K562 (cell line): ENCODE data around the gene GET4. TPM values are rescaled to one million over a fixed set of nuclear protein-coding genes. Genes with fewer than 3 reads are reported as not detected.
A peak's percentile ranks its signal among the peaks of the same experiment; 100 is the strongest.

Experiments used
- ATAC-seq: fragments of 200-7000 bp; cut with Tn5 transposase; 3 replicates; pipeline ENCODE4 v1.9.1; 2020; ENCODE audit warnings: moderate library complexity
- BruUV-seq: library from RNA; stranded (reverse); fragments of 400-500 nt; replicated peaks from 2 replicates; lab custom pipeline; 2021; lab: Mats Ljungman, UMichigan
- CTCF ChIA-PET: fragments of 300-600 bp; formaldehyde crosslinking; extraction: SDS; loops from one replicate; lab custom pipeline; 2021; ENCODE audit warnings: low intra/inter-chr PET ratio; lab: Yijun Ruan, JAX
- POLR2A ChIA-PET: fragments of 300-600, 350-650 bp; sonication (Branson Sonifier 250); formaldehyde crosslinking; extraction: SDS; loops from one replicate; lab custom pipeline; 2021; ENCODE audit warnings: antibody characterized with exemption, inconsistent platforms; lab: Yijun Ruan, JAX
- DNase-seq, 4 experiments: peaks; one replicate each; pipeline versions ENCODE4 v3.0.0 to v3.0.0-alpha.2; 2011 to 2018; ENCODE audit warnings: low spot score in 3 of 4, mixed read lengths in 3 of 4; ENCODE audit errors: extremely low read depth in 1 of 4
- FAIRE-seq: peaks from 2 replicates; lab custom pipeline; 2011; peaks lifted over from hg19 to GRCh38; lab: Jason Lieb, UNC
- H2AFZ ChIP-seq: 2 replicates; pipeline ENCODE4 v1.6.0; 2011; ENCODE audit warnings: low read depth, low read length, control low read depth, inconsistent platforms
- H3K27ac ChIP-seq: fragments of 200-600 bp; 3 replicates; pipeline ENCODE4 v1.8.0; 2011; ENCODE audit warnings: low read depth, mild to moderate bottlenecking, control low read depth, inconsistent platforms, low read length, moderate library complexity, mixed read lengths; ENCODE audit errors: extremely low read depth
- H3K27me3 ChIP-seq, 2 experiments: fragments of 300-600 bp in 1 of 2; 2 replicates in 1 of 2; 3 replicates in 1 of 2; pipeline versions ENCODE4 v1.6.0 to v1.8.0; 2011; ENCODE audit warnings: inconsistent platforms in 2 of 2, low read length in 2 of 2, mild to moderate bottlenecking in 1 of 2, mixed read lengths in 1 of 2, moderate library complexity in 1 of 2; ENCODE audit not compliant: control insufficient read depth in 2 of 2, insufficient read depth in 2 of 2
- H3K36me3 ChIP-seq: fragments of 300-600 bp; 3 replicates; pipeline ENCODE4 v1.8.0; 2011; ENCODE audit warnings: mild to moderate bottlenecking, low read length, inconsistent platforms; ENCODE audit not compliant: control insufficient read depth, insufficient read depth
- H3K4me1 ChIP-seq, 2 experiments: fragments of 200-600 bp in 1 of 2; replicated peaks in 1 of 2; 2 replicates in 1 of 2; 3 replicates in 1 of 2; pipeline versions ENCODE4 v1.5.1 to v1.8.0; 2011; ENCODE audit warnings: inconsistent platforms in 2 of 2, low read length in 2 of 2, mild to moderate bottlenecking in 1 of 2, mixed read lengths in 1 of 2, moderate library complexity in 1 of 2; ENCODE audit not compliant: control insufficient read depth in 2 of 2, insufficient read depth in 2 of 2
- H3K4me2 ChIP-seq: 2 replicates; pipeline ENCODE4 v1.6.1; 2011; ENCODE audit warnings: low read length, control low read depth, inconsistent platforms, mixed read lengths; ENCODE audit not compliant: insufficient read depth
- H3K4me3 ChIP-seq: fragments of 200-600 bp; sonication (generic), shearing (Covaris generic); 2 replicates; pipeline ENCODE4 v1.5.1; 2016; ENCODE audit warnings: control low read depth, inconsistent platforms
- H3K79me2 ChIP-seq: fragments of 200-600 bp; 3 replicates; pipeline ENCODE4 v1.8.0; 2011; ENCODE audit warnings: low read length, inconsistent platforms; ENCODE audit not compliant: control insufficient read depth, insufficient read depth
- H3K9ac ChIP-seq, 2 experiments: 2 replicates each; pipeline versions ENCODE4 v1.6.0 to v1.6.1; 2011; ENCODE audit warnings: low read depth in 2 of 2, low read length in 2 of 2, control low read depth in 1 of 2, inconsistent platforms in 1 of 2, mild to moderate bottlenecking in 1 of 2, mixed read lengths in 1 of 2; ENCODE audit not compliant: insufficient read depth in 1 of 2
- H3K9me1 ChIP-seq: one replicate; pipeline ENCODE4 v1.6.0; 2011; ENCODE audit warnings: inconsistent platforms, mild to moderate bottlenecking, low read length, moderate library complexity; ENCODE audit not compliant: control insufficient read depth, insufficient read depth
- H3K9me3 ChIP-seq: replicated peaks from 2 replicates; pipeline ENCODE4 v1.5.1; 2011; ENCODE audit warnings: low read depth, low read length, inconsistent platforms; ENCODE audit not compliant: control insufficient read depth, insufficient read depth
- H4K20me1 ChIP-seq: replicated peaks from 2 replicates; pipeline ENCODE4 v1.6.1; 2011; ENCODE audit warnings: low read length, inconsistent platforms, mixed read lengths; ENCODE audit not compliant: control insufficient read depth, insufficient read depth
- ARID3A ChIP-seq: IDR thresholded peaks from 2 replicates; pipeline ENCODE4 v1.6.1; 2012; ENCODE audit warnings: low read depth, low read length, improper control_type of control experiment, borderline replicate concordance
- PBX2 ChIP-seq, 2 experiments: IDR thresholded peaks in 1 of 2; conservative IDR thresholded peaks in 1 of 2; 2 replicates each; pipeline ENCODE4 v1.6.1; 2016; ENCODE audit warnings: low read depth in 2 of 2, mild to moderate bottlenecking in 1 of 2, missing compliant biosample characterization in 1 of 2, missing genetic modification characterization in 1 of 2, moderate library complexity in 1 of 2
- POLR2G ChIP-seq: fragments of 200-400 bp; formaldehyde crosslinking; IDR thresholded peaks from 2 replicates; pipeline ENCODE4 v1.6.1; 2017; ENCODE audit warnings: low read depth, mild to moderate bottlenecking, antibody characterized with exemption, low read length, moderate library complexity
- WGBS: fragments of 100-300 bp; shearing (Covaris generic); methylation state at CpG from one replicate; pipeline ENCODE4 v1.1.6; 2016; ENCODE audit warnings: low coverage, mixed read lengths; ENCODE audit not compliant: insufficient coverage; ENCODE audit errors: missing lambda C conversion rate; 5-methylcytosine and 5-hydroxymethylcytosine counted together
- in situ Hi-C: fragments of 300-500 bp; cut with MboI; formaldehyde crosslinking; loops from 4 replicates; pipeline ENCODE4 v1.15.0; 2018; ENCODE audit warnings: inconsistent platforms, mixed read lengths
- intact Hi-C: fragments of 100-400 bp; cut with micrococcal nuclease; formaldehyde crosslinking; loops from 2 replicates; pipeline ENCODE4 v1.14.2; 2022
- polyA plus RNA-seq, 8 experiments: library from polyadenylated mRNA; depleted of rRNA in 4 of 8; stranded (reverse) in 5 of 8; unstranded in 3 of 8; fragments of >200 nt; fragmentation: Nextera tagmentation in 2 of 8; fragmentation: Illumina TruSeq in 1 of 8; extraction: Ambion mirVana in 2 of 8; extraction: Trizol in 1 of 8; gene quantifications; 2 replicates each; pipeline versions ENCODE4 v1.2.1 to v1.2.3, GENCODE V29; 2011 to 2014; ENCODE audit warnings: inconsistent platforms in 1 of 8, missing spikeins in 1 of 8
- total RNA-seq, 7 experiments: library from RNA; depleted of rRNA in 6 of 7; stranded (reverse); fragments of >200 nt in 6 of 7; fragmentation: Illumina TruSeq in 2 of 7; extraction: Trizol in 2 of 7; gene quantifications; 2 replicates each; pipeline versions ENCODE4 v1.2.1 to v1.2.3, GENCODE V29; 2011 to 2021; ENCODE audit warnings: low replicate concordance in 1 of 7

GET4 gene
- total and polyA plus RNA-seq, 9 of the 15 experiments (the other 6 are each of a cell fraction or from before 2014, with no cell fraction given), result 0.99 to 122 (median 40.4) TPM

GRCh38 chr7:835485-836401 is 40.6 kb upstream of the GET4 start:
- Histone ChIP-seq H3K79me2 (peaks cover 72% of the 10 kb centered on the region), H2AFZ (no peak overlapping the region), H3K4me2 (no peak overlapping the region), H4K20me1 (peaks cover 29% of the 10 kb centered on the region; the same call in 1 of the 2 replicates), H3K36me3 (peaks cover 57% of the 10 kb centered on the region; the same call in 2 of the 3 replicates)
- 80% methylated on average over 25 of the region's 27 CpGs for WGBS
- ATAC-seq, result no peak
- intact Hi-C loops (no loop called here), in situ Hi-C loops (no loop called here)
- 0 out of 2 replicates have a peak, but pooled peaks have one; percentile 30 for TF ChIP-seq POLR2G
- TF ChIP-seq ARID3A, result no peak
- no peak for TF ChIP-seq PBX2 (CRISPR knock-in tag; IDR thresholded peaks at IDR 0.05; ENCODE audit: low read depth)
- TF ChIP-seq PBX2 (tag; conservative IDR thresholded peaks at IDR 0.05; ENCODE audit: low read depth), result 0 out of 2 replicates have a peak, but pooled peaks have one; percentile 13
- TF ChIP-seq, all 486 proteins: peak for 2
- POLR2A ChIA-PET, result interaction anchor here (1.0 to 1.4 kb wide), 2 partner anchors 19 to 28 kb away, joined by 3 read pairs; no protein-coding TSS in a partner anchor
- Histone ChIP-seq H3K9me3 (no peaks in the 10 kb centered on the region), H3K27me3 (no peaks in the 10 kb centered on the region), H3K9me1 (peaks cover 21% of the 10 kb centered on the region), H3K27ac (no peak overlapping the region; the same call in 2 of the 3 replicates), H3K4me3 (no peak overlapping the region), H3K9ac (peak overlapping the region in 1 of 2 experiments; percentile 73; a peak in 2 of 4 replicates), H3K4me1 (peaks cover 17 to 35% of the 10 kb centered on the region in 2 experiments)
- CTCF ChIA-PET, result no interaction called here
- DNase-seq, result no peak
- no TSS peak for BruUV-seq
- FAIRE-seq, result no peak
